Limb (tissue), 2 donors: Measurements from ENCODE around the gene TLR8.

Experiments used
- DNase-seq, 2 donors: peaks; one replicate each; pipeline ENCODE4 v3.0.0-alpha.2; 2016; ENCODE audit errors: extremely low spot score in 2 of 2

TLR8 gene

DNA sequence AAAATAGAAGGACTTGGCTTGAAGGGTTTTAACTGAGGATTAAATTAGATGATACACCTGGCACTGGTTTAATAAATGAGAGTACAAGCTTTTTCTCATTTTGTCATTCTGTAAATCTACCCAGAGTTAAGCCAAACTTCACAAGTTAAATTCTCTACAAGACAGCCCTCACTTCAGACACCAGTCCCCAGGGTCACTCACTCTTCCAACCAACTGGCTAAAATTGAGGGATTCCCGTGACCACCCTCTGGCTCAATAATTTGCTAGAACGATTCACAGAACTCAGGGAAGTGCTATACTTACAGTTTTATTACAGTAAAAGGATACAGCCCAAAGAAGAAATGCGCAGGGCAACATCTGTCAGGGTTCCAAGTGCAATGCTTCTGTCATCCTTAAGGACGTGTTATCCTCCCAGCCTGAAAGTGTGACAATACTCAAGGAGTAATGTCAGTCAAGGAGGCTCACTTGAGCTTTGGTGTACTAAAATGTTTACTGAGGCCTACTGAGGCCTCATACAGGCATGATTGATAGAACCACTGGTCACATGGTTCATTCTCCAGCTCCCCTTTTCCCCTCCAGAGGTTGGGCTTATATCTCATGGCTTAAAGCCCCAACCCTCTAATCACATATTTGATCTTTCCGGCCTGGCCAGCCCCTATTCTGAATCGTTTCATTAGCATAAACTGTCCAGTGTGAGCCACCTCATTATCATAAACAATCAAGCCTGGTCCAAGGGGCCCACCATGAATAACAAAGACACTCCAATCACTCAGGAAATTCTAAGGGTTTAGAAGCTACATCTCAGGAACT, 58.9 kb downstream of the TLR8 start:
- no peak for DNase-seq

GRCh38 chrX:12966151-12966550, 59.7 kb downstream of the TLR8 start:
- no peak for DNase-seq

- DNase-seq = no peak
These were observed 61.5 kb downstream of the TLR8 start for GRCh38 chrX:12967711-12968465.

DNA sequence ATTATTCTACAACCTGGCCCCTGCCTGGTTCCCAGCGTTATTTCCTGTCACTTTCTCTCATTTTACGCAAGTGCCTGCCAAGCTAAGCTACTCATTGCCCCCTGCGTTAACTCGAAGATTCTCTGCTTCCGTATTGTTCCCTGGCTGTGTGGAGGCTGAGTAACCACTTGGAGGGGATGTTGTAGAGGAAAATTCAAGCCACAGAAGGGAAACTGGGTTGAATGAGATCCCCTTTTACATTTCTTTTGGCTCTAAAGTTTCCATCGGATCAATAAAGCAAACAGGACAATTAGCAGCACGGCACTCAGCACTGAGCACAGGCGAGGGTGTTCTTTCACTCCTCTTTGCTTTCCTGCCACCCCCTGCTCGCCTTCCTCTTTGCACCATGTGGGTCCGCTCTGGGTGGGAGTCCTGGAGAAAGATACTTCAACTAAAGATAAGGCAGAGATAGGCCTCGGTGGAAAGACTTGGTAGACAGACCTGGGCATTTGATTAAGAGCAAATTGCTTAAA, 64.3 kb downstream of the TLR8 start:
- peak in 1 of 2 donors; percentile 42 for DNase-seq

DNA sequence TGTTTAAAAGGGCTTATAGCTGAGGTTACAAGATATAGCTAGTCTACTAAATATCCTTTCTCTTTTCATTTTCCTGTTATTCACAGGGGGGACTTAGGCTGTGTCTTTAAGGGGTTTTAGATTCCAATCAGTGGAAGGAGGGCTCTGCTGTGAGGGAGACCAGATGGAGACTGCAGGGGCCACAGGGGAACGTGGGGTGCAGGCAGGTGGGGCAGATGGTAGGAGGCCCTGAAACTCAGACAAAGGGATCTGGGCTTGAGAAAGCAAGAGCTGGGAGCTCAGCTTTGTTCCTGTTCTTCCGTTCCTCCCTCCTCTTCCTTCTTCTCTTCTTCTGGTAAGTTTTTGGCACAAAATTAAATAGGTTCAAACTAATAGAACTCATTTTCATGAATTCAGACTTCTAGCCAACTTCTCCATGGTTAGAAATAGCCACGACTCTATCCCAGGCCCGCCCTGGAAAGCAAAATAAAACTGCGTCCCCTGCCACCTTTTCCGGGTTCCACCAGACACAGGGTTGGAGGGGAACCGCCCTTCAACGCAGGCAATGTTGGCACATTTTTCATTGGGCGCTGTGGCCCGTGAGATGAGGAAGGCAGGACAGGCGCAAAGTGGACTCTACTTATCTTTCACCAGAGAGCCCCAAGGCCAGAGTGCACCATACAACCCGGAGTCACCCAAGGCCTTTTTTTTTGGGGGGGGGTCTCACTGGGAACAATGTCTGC, 65.0 kb downstream of the TLR8 start:
- no peak for DNase-seq

DNA sequence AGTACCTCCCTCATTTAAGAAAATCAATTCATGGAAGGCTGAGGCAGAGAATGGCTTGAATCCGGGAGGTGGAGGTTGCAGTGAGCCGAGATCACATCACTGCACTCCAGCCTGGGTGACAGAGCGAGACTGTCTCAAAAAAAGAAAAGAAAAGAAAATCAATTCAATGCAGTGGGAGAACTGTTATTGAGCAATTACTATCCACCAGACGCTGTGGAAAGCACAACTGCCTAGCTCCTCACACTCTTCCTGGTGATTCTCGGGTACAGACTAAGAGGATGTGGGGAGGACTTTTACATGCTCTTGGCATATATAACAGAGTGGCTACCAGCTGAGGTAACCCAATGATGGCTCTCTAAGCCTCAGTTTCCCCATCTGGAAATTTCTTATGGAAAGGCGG, 65.8 kb downstream of the TLR8 start:
- DNase-seq = no peak
